Left forelimb (tissue), 1 donor: ENCODE results near the gene GRM5.

Experiments
- DNase-seq: peaks from one replicate; pipeline ENCODE4 v3.0.0-alpha.2; 2018; ENCODE audit warnings: low spot score

Gene GRM5

GRCh38 chr11:88697139-88697538, 368.6 kb downstream of the GRM5 start:
- DNase-seq = no peak

- no peak for DNase-seq
Measured at GRCh38 chr11:88695689-88696414, 369.9 kb downstream of the GRM5 start.

DNA sequence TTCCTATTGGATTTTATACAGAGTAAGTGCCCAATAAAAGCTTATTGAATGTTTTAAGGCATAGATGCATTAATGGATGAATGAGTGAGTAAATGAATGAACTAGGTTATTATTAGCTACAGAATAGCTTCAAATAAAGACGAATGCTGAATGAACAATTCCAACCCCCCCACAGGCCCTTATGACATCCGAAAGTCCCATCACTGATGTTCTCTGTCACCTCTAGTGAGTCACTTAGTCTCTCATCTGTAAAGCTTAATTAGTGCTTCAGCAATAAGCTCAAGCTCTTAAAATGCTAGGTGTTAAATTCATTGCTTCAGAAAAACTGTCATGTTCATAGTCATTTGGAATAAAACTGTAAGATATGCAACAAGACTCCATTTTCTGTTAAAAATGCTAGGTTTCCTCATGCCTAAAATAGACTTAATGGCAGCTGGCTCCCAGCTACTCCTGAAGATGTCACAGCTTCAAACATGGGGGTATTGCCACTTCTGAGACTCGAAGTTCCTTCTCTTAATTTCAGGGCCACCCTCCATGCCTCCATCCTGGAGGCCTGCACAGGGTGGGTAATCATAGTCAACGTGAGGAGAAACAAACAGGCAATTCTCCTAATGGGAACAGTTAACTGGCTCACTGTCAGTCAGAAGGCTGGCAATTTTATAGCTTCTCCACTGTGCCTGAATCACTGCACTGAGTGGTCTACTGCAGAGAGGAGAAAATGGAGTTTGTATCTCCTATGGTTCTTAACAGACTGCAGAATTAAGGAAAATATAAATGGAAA, 373.3 kb downstream of the GRM5 start:
- DNase-seq = no peak

GRCh38 chr11:88689548-88690240, 376.1 kb downstream of the GRM5 start:
- DNase-seq = no peak

GRCh38 chr11:88683024-88683423, 382.8 kb downstream of the GRM5 start:
- DNase-seq = no peak

- no peak for DNase-seq
Measured at GRCh38 chr11:88680806-88681205, 385.0 kb downstream of the GRM5 start.

DNA sequence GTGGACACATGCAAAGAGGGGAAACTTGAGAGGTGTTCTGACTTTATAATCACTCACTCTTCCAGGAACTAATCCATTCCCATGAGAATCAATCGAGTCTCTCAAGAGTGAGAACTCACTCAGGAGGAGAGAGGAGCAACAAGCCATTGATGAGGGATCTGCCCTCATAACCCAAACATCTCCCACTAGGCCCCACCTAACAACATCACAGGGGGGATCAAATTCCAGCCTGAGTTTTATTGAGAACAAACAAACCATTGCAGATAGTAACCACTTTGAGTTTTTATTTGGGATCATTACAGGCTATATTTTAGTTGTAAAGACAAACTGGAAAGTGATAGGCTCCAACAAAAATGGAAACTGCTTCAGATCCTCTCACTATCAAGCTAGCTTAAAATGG, 399.4 kb downstream of the GRM5 start:
- DNase-seq = no peak

DNA sequence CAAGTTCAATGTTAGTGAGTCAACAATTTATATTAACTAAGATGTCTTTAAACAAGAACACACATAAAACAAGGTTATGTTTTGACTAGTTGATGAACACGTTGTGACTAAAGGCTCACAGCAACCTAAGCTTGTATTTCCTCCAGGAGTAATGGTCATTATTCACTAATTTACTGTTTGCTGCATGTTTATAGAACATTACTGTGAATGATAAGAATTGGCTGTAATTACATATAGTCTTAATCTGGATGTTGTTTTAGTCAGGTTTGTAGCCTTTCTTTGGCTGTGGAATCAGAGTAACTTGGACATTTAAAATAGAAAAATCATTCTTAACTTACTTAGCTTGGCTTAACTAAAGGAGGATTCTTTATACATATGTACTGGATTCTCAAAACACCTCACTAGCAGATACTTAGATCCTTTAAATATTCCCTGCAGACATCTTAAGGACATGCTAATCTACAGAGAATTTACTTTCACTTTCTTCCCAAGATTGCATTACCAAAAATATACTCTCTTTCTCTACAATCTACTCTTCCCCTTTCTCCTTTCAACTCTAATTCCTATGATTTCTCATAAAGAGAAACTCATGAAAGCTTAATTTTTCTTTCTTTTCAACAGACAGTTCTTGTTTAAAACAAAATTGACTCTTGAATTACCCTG, 408.6 kb downstream of the GRM5 start:
- no peak for DNase-seq

GRCh38 chr11:88656283-88656682, 409.5 kb downstream of the GRM5 start:
- DNase-seq = no peak

GRCh38 chr11:88655656-88656055, 410.1 kb downstream of the GRM5 start:
- no peak for DNase-seq

DNA sequence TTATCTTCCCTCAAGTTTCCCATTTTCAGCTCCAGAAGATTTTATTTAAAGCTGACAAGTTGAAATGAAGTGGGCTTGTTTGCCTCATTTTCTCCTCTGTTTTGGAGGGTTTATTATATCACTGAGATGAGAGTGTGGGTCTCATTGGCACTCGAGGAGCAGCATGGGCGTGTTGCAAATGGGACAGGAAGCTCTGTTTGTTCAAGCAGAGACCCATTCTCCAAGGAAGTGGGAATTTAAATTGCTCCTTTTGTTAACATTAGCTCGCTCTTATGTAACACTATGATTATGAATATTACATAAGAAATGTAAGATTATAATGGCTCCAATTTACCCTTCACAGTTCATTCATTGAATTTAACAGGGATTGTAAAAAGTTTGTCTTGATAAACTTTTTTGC, 410.6 kb downstream of the GRM5 start:
- no peak for DNase-seq

- DNase-seq = no peak
Measured at GRCh38 chr11:88651556-88651955, 414.2 kb downstream of the GRM5 start.

DNA sequence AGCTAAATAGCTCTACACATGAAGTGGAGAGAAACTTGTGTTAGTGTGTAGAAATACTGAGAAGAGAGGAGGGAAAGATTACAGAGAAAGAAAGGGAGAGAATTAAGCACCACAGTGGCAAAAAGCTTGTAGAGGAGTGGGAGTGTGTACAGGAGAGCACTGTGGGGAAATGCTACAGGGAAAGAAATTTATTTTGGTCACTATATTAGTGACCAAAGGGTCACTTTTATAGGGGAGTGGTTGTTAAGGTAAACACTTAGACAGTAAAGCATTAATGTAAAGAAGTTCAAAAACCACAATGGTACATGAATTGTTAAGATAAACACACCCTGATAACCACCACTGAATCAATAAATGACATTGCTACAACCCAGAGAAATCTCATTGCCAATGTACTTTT, 421.1 kb downstream of the GRM5 start:
- DNase-seq = no peak

GRCh38 chr11:88632163-88632562, 433.6 kb downstream of the GRM5 start:
- no peak for DNase-seq

GRCh38 chr11:88631497-88631896, 434.3 kb downstream of the GRM5 start:
- no peak for DNase-seq

DNA sequence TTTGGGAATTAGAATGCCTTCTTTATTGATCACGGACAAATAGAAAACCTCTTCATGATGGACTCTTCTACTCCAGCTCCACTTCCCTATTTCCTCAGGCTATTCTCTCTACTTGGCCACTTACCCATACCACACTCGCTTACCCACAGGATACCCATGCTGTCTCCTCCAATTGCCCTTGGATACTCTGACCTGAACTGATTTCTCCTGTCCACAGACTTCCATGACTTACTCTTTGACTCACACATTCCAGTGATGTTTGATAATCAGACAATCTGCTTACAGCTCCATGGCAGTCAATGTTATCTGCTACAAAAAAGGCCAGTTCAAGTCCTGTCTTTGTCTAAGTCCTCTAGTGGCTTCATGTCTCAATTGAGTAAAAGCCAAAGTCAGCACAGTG, 436.3 kb downstream of the GRM5 start:
- DNase-seq = no peak

DNA sequence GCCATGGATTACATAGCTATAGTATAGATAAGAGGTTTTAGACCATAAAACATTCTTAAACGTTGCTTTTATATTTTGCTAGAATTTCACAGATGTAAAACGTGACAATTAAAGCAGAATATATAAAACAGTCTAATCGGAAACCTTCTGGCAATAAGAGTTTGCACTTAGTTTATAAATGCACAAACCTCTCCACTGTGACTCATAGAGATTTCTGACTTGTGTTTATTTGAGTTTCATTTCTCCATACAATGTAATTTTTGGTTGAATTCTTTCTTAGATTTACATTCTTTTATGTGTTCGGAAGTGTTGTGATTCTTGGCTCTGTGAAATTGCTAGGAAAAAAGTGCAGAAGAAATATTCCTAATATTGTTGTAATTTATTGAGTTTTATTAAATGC, 439.6 kb downstream of the GRM5 start:
- DNase-seq = no peak

DNA sequence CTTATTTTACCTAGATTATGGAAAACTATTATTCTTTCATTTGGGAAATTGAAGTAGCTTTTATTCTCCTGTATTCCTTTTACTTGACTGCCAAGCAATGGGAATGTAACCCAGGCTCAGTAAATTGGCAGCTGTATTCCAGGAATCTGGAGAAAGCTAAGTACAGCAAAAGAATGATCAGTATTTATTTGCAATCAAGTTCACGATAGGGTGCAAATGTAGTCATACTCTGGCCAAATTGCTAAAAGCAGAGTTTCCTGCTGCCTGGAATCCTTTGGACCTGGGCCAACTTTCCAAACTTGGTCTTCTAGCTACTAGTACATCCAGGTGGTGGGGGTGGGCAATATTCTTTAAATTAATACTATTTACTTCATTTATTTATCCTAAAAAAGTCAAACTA, 442.3 kb downstream of the GRM5 start:
- no peak for DNase-seq

DNA sequence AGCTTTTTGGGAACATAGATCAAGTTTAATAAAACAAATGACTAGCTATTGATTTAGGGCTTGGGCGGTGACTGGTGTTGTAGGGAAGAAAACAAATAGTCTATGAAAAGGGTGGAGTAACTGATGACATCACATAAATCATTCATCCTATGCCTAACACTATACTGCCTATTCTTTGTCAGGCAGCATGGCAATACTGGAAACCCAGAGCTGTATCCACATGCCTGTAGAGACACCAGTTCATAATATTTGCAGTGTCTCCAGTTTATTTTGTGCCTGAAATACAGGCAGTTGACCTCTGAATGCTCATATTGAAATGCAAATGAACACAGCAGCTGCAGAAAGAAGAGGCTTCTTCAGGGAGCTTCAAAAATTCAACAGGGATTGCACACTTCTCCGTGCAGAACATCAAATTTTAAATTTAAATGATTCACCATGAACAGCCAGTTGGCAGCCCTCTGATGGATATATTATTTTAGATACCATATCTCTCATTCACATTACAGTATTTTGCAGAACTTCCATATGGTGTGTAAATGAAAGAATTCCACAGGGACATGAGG, 445.1 kb downstream of the GRM5 start:
- DNase-seq = no peak

DNA sequence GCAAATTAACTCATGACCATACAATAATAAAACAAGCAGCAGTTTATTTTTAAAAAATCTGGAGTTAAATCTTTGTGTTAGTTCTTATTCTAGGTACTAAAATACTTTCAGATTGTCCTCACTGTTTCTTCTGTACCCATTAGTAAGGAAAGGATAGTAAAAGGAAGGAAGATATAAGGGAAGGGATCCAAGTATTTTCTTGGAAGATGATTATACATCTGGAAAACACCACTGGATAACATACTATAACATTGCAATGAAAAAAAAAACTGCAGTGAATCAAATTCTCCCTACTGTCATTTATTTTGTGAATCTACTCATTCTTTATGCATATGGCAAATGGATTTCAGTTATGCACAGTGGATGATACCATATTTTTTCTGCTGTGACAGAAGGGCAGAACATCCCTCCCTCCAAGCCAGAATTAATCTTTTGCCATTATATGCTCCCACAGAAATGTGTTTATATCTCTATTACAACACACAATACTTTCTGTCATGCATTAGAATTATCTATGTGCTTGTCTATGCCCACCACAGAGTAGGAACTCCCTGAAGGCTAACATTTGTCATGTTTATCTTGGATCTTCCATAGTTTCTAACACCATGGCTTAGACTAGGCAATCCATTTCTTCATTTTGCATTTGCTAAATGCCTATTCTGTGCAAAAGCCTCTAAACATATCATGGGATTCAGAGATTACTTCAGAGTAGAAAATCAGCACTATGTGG, 446.0 kb downstream of the GRM5 start:
- no peak for DNase-seq

DNA sequence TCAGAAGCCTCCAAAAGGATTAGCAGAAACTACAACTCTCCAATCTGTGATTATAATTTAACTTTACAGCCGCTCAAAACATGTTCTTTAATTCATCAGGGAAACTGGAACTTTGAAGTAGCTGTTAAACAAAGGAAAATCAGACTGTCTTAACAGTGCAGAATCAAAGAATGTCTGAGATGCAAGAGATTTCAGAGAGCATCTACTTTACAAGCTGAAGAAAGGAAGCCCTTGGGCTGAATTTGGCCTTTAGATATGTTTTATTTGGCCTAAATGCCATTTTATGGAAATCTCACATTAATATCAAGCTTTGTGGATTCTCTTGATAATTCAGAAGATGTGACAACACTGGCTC, 446.7 kb downstream of the GRM5 start:
- DNase-seq = no peak
